ENCODE measurements around the gene RNF114.
A peak's percentile ranks its signal among the peaks of the same experiment; 100 is the strongest.
"Not testable (repeated sequence)": the region's sequence is repeated elsewhere in the genome, so short reads cannot be mapped to it uniquely, and the experiment has no call there.

Gene RNF114

DNA sequence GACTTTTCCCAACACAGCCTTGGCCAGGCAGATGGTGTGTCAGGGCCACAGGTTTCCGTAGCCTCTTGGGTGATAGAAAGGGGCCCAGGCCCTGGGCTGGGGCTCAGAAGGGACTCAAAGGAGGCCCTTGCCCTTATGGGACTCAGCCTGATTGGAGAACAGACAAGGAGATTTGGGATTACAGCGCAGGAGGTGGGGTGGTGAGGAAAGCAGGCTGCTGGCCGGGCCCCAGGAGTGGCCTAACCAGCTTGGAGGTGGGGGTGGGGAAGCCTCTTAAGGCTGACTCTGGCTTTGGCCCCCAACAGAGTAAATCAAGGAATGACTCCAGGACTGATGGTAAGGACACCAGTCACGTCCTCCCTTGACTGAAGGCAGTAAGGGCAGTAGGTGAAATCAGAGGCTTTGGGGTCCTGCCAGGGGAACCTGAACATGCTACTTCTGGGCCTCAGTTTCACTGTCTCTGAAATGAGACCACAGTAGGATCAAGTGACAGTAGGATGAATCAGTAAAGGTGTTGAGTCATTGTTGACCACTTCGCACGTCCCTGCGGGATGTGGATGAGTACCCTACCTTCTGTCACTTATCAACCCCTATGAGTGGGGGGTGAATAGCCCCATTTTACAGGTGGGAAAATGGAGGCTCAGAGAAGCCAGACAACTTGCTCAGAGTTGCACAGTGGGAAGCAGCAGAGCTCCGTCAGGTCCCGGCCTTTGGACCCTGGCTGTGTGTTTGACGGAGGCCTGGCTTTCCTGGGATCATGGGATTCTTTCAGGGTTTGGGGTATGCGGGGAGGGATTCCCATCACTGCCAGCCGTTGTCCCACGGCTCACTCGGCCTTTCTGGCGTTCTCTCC lies 51.0 kb downstream of the RNF114 start:
- DNase-seq: no peak

DNA sequence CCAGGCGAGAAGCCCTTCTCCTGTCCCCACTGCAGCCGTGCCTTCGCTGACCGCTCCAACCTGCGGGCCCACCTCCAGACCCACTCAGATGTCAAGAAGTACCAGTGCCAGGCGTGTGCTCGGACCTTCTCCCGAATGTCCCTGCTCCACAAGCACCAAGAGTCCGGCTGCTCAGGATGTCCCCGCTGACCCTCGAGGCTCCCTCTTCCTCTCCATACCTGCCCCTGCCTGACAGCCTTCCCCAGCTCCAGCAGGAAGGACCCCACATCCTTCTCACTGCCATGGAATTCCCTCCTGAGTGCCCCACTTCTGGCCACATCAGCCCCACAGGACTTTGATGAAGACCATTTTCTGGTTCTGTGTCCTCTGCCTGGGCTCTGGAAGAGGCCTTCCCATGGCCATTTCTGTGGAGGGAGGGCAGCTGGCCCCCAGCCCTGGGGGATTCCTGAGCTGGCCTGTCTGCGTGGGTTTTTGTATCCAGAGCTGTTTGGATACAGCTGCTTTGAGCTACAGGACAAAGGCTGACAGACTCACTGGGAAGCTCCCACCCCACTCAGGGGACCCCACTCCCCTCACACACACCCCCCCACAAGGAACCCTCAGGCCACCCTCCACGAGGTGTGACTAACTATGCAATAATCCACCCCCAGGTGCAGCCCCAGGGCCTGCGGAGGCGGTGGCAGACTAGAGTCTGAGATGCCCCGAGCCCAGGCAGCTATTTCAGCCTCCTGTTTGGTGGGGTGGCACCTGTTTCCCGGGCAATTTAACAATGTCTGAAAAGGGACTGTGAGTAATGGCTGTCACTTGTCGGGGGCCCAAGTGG lies 51.9 kb downstream of the RNF114 start:
- no peak for DNase-seq

DNA sequence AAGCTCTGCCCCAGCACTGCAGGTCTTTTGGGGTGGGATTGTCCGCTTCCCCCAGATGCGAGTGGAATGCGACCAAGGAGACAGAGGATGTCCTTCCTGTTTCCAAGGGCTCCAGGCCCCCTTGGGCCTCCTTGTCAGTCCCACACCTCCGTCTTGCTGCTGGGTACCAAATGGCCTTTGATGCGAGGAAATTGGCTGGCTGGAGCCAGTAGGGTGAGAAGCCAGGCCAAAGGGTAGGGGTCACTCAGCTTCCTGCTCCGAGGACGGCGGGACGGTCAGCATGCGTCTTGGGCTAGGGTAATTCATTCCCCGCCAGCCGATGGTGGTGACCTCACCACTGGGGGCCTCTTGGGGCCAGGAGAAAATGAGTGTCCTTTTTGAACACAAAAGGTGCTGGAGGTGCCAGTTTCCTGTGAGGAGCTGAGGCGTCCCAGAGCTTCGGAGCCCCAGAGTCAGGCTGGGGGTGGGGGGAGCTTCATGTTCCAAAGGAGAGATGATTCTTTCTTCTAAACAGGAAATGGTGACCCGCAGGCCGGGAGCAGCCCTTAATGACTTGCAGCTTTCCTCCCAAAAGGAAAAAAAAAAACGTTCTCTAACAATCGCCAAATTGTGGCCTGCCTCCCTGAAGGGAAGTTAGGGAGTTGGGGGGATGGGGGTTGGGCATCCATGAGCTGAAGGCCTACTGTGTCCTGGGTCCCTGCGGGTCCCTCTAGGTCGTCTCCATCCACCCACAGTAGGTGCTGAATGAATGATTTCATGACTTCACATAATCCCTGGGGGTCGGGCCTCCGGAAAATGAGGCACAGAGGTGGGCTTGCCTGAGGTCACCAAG lies 53.3 kb downstream of the RNF114 start:
- DNase-seq: no peak

DNA sequence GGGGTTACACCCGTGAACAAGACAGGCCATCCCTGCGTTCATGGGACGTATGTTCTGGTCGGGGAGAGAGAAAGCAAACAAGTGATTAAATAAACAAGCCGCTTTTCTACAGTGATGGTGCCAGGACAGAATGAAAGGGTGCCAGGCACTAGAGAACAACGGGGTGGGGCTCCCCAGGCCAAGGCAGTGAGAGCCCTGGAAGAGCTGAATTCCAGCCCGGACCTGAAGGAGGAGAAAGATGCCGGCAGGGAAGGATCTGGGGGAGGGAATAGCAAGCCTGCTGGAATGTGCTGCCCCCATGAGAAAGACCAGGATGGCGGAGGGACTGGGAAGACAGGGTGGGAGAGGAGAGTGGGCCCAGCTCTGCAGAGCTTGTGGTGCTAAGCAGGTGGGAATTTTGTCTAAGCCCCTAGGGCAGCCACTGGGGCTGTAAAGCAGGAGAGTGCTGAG lies 54.1 kb downstream of the RNF114 start:
- DNase-seq: no peak

DNA sequence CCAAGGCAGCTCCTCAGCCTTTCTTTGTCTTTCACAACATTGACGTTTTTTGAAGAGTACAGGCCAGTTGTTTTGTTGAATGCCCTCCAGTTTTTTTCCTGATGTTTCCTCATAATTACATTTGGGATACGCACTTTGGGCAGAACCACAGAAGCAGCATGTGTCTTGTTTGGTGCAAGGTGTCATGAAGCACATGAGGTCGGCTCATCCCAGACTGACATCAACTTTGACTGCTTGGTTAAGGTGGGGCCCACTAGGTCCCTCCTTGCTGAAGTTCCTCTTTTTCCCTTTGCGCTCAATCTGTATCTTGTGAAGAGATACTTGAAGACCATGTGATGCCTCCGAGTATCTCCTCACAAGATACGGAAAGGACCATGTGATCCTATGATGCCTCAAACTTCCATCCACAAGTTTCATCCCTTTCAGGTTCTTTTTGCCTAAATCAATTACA lies 57.1 kb downstream of the RNF114 start:
- no peak for DNase-seq

DNA sequence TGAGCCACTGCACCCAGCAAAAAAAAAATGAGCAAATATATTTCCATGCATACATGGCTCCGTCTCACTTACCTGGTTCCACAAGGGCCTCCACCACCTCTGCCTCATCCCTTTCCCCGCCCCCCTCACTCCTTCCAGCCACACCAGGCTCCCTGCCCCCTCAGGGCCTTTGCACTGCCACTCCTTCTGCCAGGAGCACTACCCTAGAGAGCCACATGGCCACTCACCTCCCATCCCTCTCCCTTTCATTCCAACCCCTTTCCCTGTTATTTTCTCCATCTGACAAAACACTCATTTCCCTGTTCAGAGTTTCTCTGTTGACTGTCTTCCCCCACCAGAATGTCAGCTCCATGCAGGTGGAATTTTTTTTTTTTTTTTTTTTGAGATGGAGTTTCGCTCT lies 59.4 kb downstream of the RNF114 start:
- DNase-seq: no peak

DNA sequence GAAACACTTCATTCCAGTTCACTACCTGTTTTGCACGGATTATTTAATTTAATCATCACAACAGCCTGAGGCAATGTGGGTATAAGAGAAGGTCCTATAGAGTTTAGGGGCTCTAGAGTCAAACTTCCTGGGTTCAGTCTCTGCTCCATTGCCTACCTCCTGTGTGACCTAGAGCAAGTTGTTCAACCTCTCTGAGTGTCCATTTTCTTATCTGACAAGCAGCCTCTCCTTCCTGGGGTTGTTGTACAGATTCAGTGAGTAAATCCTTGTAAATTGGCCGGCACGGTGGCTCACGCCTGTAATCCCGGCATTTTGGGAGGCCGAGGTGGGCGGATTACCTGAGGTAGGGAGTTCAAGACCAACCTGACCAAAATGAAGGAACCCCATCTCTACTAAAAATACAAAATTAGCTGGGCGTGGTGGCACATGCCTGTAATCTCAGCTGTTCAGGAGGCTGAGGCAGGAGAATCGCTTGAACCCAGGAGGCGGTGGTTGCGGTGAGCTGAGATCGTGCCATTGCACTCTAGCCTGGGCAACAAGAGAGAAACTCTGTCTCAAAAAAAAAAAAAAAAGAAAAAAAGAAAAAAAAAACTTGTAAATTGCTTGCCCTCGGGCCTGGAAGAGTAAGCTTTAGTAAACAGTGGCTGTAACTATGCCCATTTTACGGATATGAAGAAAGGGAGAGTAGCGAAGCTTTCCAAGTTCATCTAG lies 62.4 kb downstream of the RNF114 start:
- not testable (repeated sequence) for DNase-seq

DNA sequence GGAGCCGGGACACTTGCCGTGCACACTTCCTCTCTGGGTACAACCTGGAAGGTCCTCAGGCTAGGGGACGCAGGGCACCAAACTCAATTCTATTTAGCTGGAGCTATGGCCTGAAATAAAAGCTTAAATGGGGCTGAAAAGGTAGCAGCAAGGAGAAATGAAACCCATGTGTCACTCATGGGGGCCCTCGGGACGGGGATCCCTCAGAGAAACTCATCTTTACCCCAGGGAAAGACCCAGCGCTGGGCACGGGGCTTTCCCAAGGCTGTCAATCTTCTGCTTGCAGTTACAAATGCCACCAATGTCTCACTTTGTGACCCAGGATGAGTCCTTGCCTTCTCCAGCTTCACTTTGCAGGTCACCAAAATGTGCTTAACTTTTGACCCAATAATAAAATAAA lies 63.1 kb downstream of the RNF114 start:
- no peak for DNase-seq

DNA sequence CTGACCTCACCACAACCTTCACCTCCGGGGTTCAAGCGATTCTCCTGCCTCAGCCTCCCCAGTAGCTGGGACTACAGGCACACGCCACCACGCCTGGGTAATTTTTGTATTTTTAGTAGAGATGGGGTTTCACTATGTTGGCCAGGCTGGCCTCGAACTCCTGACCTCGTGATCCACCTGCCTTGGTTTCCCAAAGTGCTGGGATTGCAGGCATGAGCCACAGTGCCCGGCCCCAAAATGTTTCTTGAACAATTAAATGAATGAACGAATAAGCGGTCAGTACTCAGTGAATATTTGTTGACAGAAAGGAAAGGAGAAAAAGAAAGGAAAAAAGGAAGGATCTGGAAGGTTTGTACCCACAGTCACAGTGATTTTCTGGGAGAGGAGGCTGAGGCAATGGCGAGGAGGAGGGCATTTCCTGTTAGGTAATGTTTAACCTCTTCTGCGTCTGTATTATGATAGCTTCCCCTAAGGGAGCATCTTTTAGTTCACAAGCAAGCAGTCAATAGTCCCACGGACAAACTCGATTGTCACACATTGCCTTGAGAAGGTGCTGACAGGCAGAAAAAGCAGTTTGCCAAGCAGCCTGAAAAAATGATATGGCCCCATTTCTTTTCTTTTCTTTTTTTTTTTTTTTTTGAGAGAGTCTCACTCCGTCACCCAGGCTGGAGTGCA lies 64.5 kb downstream of the RNF114 start:
- DNase-seq: not testable (repeated sequence)

DNA sequence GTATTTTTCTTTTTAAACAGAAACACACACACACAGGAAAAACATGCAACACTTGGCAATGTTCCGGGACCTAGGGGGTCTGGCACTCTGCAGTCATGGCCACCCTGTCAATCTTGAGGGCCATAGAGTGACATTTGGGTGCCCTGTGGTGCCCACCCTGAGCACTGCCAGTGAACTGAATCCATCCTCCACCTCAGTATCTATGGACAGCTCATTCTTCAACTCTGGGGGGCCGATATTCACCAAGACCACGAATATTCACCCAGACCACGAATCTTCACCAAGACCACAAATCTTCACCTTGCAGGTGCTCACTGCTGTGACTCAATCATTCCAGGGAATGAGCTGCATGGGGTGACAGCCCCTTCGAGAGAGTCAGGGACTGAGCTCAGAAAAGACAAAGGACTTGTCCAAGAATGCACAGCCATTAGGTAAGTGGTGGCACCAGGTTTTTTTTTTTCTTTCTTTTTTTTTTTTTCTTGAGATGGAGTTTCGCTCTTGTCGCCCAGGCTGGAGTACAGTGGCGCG lies 65.7 kb downstream of the RNF114 start:
- no peak for DNase-seq

DNA sequence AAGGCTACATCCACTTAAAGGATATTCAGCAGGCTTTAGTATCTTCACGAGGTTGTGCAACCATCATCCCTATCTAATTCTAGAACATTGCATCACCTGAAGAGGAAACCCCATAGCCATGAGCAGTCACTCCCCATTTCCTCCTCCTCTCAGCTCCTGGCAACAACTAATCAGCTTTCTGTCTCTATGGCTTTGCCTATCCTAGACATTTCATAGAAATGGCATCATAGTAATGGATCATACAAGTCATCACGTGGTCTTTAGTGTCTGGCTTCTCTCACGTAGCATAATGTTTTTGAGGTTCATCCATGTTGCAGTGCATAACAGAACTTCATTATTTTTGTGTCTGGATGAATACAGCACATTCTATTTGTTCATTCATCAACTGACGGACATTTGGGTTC lies 67.1 kb downstream of the RNF114 start:
- DNase-seq: peak; percentile 19

Measured in CD4-positive, alpha-beta T cell treated with Interleukin-17A for 1 hour (primary cell).